HCEC 1CT (cell line): Measurements from ENCODE around the gene MRPL54.
A peak's percentile ranks its signal among the peaks of the same experiment; 100 is the strongest.
"Not testable (repeated sequence)": the region's sequence is repeated elsewhere in the genome, so short reads cannot be mapped to it uniquely, and the experiment has no call there.

Source experiments
- DNase-seq: peaks from one replicate; pipeline ENCODE4 v3.0.0-alpha.2; 2017

MRPL54 gene

GRCh38 chr19:3743486-3743885 is 19.0 kb upstream of the MRPL54 start:
- DNase-seq, result peak; percentile 13

- no peak for DNase-seq
Measured at GRCh38 chr19:3745363-3746045, 17.0 kb upstream of the MRPL54 start.

GRCh38 chr19:3746371-3747056 is 16.0 kb upstream of the MRPL54 start:
- no peak for DNase-seq

- DNase-seq, result no peak
Measured at GRCh38 chr19:3748965-3749364, 13.5 kb upstream of the MRPL54 start.

GRCh38 chr19:3750211-3750610 is 12.3 kb upstream of the MRPL54 start:
- DNase-seq, result no peak

GRCh38 chr19:3751236-3751635 is 11.2 kb upstream of the MRPL54 start:
- no peak for DNase-seq

GRCh38 chr19:3752492-3752891 is 10.0 kb upstream of the MRPL54 start:
- DNase-seq, result no peak

GRCh38 chr19:3753631-3754410 is 8.7 kb upstream of the MRPL54 start:
- no peak for DNase-seq

GRCh38 chr19:3757705-3758104 is 4.8 kb upstream of the MRPL54 start:
- not testable (repeated sequence) for DNase-seq

- DNase-seq, result not testable (repeated sequence)
Measured at GRCh38 chr19:3758297-3758696, 4.2 kb upstream of the MRPL54 start.

GRCh38 chr19:3759482-3760254 is 2.8 kb upstream of the MRPL54 start:
- no peak for DNase-seq

- DNase-seq, result no peak
Measured at GRCh38 chr19:3760871-3761361, 1.6 kb upstream of the MRPL54 start.

- peak; percentile 81 for DNase-seq
Measured at GRCh38 chr19:3761382-3762129, 926 bp upstream of the MRPL54 start, which contains the start of gene APBA3. TSS of gene APBA3 (minus strand) at chr19:3761692. CDS start at chr19:3760264, 1,428 bp downstream.

- no peak for DNase-seq
Measured at GRCh38 chr19:3762130-3762473, 380 bp upstream of the MRPL54 start.

GRCh38 chr19:3765121-3765520 is 2.6 kb downstream of the MRPL54 start:
- no peak for DNase-seq

- DNase-seq, result peak; percentile 7
Measured at GRCh38 chr19:3765757-3766156, 3.3 kb downstream of the MRPL54 start.

- DNase-seq, result no peak
Measured at GRCh38 chr19:3766520-3766919, 4.0 kb downstream of the MRPL54 start.

- DNase-seq, result no peak
Measured at GRCh38 chr19:3767050-3767449, 4.6 kb downstream of the MRPL54 start.

- no peak for DNase-seq
Measured at GRCh38 chr19:3768015-3768747, 5.7 kb downstream of the MRPL54 start.

GRCh38 chr19:3768748-3769099 is 6.2 kb downstream of the MRPL54 start:
- no peak for DNase-seq

GRCh38 chr19:3769494-3769893 is 7.0 kb downstream of the MRPL54 start:
- no peak for DNase-seq
